T-helper 2 cell (primary cell): ENCODE measurements around the gene FRMD3.
"Not testable (repeated sequence)": the region's sequence is repeated elsewhere in the genome, so short reads cannot be mapped to it uniquely, and the experiment has no call there.

ENCODE experiments used
- DNase-seq, 5 experiments: peaks; one replicate each; pipeline versions ENCODE4 v3.0.0 to v3.0.0-alpha.2; 2012 to 2022

The FRMD3 gene

GRCh38 chr9:83384214-83384613 lies 154.0 kb downstream of the FRMD3 start:
- no peak for DNase-seq

- DNase-seq, result no peak
Measured at GRCh38 chr9:83383034-83383433, 155.2 kb downstream of the FRMD3 start.

- DNase-seq, result no peak
Measured at GRCh38 chr9:83382421-83382820, 155.8 kb downstream of the FRMD3 start.

DNA sequence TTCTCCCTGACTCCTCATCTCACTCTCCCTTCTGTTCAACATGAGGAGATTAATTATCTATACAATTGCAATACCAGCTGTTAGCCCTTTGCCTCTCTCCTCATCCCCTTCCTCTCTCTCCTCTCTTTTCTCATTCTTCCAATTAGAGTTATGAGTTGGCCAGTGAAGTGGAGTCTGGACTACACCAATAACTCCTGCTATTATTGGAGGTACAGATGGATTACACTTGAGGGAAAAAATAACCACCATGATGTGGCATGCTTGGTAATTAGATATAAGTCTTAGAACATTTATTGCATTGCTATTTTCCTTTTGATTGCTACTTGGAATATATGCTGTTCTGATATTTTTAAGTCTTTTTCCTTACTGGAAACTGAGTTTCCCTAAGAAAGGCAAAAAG lies 159.2 kb downstream of the FRMD3 start:
- DNase-seq, result no peak

- no peak for DNase-seq
Measured at GRCh38 chr9:83372957-83373356, 165.2 kb downstream of the FRMD3 start.

DNA sequence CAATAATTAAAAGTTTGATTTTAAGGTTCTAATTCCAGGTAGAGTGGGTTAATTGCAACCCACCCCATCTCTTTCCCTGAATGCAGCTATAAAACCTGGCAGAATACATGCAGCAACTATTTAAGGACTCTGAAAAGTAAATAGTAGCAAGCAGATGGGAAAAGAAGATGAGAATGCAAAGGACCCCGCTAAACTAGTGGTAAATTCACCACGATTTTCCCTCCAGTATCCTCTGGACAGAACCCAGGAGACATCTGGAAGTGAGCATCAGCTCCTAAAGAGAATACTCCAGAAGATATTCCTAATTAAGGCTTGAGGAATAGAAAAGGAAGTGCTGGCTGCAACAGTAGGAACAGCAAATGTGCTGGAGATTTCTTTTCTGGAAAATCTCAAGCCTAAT lies 170.9 kb downstream of the FRMD3 start:
- DNase-seq, result no peak

- no peak for DNase-seq
Measured at GRCh38 chr9:83362341-83362995, 175.7 kb downstream of the FRMD3 start.

DNA sequence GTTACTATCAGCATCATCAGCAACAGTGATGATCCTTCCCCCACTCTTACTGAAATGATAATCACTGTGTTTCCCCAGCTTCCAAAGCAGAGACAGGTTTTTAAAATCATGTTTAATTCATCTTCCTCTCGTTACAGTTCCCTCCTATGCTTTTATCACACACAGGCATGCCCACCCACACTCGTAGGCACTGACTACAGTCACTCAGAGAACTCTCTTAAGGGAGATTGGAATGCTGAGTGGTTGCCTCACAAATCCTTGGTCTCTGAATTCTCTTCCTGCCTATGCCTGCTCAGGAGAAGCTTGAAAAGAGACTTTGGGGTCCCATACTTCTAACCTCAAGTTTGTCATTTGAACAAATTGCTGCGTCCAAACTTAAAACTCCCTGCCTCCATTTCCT lies 179.2 kb downstream of the FRMD3 start:
- no peak for DNase-seq

DNA sequence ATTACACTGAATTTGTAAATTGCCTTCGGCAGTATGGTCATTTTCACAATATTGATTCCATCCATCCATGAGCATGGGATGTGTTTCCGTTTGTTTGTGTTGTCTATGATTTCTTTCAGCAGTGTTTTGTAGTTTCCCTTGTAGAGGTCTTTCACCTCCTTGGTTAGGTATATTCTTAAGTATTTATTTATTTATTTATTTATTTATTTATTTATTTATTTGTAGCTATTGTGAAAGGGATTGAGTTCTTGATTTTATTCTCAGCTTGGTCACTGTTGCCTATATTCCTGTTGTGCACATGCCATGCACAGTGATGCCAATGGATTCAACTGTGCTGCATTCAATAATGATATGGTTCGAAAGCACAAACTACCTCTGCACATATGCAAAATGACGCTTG lies 179.7 kb downstream of the FRMD3 start:
- DNase-seq, result not testable (repeated sequence)

DNA sequence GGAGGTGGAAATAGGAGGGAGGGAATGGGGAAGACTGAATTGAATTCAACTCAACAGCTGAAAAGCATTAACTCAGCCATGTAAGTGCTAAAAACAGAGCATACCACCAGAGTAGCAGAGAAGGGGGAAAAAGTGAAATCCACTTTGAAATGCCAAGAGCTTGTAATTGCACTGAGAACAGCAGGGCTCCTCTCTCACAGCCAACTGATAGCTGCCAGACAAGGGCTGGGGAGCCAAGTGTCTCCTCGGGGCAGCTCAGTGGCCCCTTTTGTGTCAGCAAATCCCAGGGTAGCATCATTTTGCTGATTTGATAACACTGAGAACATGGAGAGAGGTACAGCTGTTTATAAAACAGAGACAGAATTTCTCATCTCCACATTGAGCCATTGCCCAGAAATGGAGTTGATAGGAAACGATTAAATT lies 182.5 kb downstream of the FRMD3 start:
- DNase-seq, result no peak

- no peak for DNase-seq
Measured at GRCh38 chr9:83355024-83355444, 183.2 kb downstream of the FRMD3 start.

DNA sequence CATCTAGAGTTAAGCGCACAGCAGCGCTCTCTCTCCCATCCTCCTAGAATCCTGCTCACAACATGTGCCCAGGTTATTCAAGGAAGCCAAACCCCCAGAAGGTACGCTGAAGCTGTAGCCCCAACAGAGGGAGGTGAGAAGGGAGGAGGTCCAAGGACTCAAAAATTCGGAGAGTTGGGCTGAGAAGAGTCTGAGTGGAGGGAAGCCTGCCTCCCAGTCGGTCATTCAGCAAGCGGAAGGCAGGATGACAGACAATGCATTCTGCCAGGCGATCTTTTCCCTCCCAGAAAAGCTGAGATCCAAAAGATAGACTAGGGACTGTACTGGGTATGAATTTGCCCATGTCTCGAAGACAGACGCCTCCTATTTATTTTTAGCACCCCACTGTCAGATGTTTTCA lies 189.2 kb downstream of the FRMD3 start:
- no peak for DNase-seq

DNA sequence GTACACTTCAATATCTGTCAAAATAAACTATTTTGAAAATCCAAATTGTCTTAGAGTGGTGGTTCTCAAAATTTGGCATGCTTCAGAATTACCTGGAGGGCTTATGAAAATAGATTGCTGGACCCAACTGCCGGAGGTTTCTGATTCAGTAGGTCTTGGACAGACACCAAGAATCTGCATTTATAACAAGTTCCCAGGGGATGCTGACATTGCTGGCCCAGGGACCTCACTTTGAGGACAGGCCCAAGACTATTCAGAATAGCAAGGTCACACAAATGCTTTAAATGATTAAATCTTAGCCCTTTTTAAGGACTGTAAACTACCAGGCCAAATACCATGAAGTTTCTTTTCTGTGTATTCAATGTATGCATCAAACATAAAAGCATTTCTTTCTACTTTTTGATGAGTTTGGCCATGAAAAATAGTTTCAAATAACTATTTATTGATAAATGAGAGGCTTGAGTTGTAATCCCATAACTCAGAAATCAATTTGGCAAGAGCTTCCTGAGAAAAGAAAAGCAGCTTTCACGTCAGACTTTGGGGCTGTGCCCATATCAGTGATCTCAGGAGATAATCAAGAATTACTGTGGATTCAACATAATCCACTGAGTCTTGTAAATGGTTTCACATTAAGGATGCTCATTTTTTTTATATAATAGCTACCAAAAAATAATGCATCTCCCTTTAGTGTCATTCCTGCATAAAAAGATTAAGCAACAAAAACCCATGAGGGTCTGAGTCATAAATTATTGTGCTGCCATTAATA lies 191.4 kb downstream of the FRMD3 start:
- DNase-seq, result no peak

- DNase-seq, result no peak
Measured at GRCh38 chr9:83343366-83343999, 194.7 kb downstream of the FRMD3 start.

GRCh38 chr9:83342731-83343130 lies 195.5 kb downstream of the FRMD3 start:
- DNase-seq, result no peak

GRCh38 chr9:83342006-83342405 lies 196.2 kb downstream of the FRMD3 start:
- DNase-seq, result no peak

DNA sequence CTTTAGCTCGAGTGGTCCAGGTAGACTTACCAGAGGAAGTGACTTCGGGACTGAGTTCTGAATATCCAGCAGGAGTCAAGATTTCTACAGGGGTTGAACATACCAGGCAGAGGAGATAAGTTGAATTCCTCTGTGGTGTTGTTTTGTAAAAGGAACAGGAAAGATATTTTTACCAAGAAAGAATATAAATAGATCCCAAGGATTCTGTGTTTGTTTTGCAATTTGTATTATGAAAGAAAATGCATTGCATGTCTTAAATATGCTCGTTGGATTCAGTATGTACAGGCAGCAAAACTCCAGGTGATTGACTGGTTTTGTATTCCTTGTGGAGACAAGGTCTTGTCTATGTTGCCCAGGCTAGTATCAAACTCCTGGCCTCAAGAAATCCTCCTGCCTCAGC lies 197.8 kb downstream of the FRMD3 start:
- no peak for DNase-seq

DNA sequence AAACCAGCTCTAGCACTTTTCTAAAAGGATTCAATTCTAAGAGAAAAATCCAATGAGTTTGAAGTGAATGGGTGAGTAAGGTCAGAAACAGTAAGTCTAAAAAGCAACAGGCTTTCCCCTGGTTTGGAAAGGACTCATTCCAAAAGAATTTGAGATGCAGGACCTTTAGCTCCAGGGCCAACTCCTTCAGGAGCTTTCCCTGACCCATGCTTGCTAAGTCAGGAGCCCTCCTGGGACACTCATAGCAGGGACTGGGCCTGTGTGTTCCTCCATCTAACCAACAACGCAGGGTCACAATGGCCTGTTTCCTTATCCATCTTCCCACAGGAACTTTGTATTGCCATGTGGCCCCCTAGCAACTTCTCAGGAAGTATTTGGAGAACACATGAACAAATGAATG lies 198.8 kb downstream of the FRMD3 start:
- DNase-seq, result no peak

- DNase-seq, result peak in 1 of 5 experiments; percentile 8
Measured at GRCh38 chr9:83336706-83337105, 201.5 kb downstream of the FRMD3 start.

DNA sequence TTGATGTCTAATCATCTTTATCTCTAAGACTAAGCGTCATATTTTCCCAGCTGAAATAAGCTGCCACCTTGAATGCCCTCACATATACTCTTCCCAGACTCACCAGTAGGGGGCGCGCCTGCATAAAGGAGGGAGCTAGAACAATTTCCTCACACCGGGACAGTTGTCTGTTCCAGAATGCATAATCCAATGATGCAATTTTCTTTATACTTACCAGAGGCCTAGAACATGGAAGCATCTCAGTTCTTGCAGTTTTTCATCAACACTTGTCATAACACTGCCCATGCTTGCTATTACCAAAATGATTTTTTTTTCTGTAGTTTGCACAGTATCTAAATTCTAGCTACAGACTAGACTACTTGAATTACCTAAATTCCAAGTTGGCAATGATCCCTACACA lies 203.9 kb downstream of the FRMD3 start:
- peak; percentile 10 to 56 (median 34) for DNase-seq

GRCh38 chr9:83330207-83331196 lies 207.7 kb downstream of the FRMD3 start:
- peak in 1 of 5 experiments; percentile 3 for DNase-seq

GRCh38 chr9:83327750-83328622 lies 210.2 kb downstream of the FRMD3 start:
- DNase-seq, result no peak
